Measurements from ENCODE around the gene EDN3.

- TF ChIP-seq POLR2AphosphoS5 (IDR thresholded peaks at IDR 0.05; ENCODE audit: low read depth, low read length), result no peak
- no peak for TF ChIP-seq FOXP2 (optimal IDR thresholded peaks at IDR 0.05; ENCODE audit: borderline replicate concordance, extremely low read depth, extremely low read length, insufficient read depth)
- no peak for TF ChIP-seq SIN3A (IDR thresholded peaks at IDR 0.05; ENCODE audit: borderline replicate concordance, insufficient read depth, low read length)
- no peak for TF ChIP-seq REST (IDR thresholded peaks at IDR 0.05; ENCODE audit: insufficient read depth in 1 of 2, low read depth in 2 of 2, low read length in 2 of 2)
- no peak for TF ChIP-seq TAF1 (IDR thresholded peaks at IDR 0.05; ENCODE audit: borderline replicate concordance, insufficient read depth, low read length)
These were observed 35.1 kb upstream of the EDN3 start for GRCh38 chr20:59265298-59265697.
